K562 (cell line): ENCODE measurements around the gene CTSW. TPM values are rescaled to one million over a fixed set of nuclear protein-coding genes. Genes with fewer than 3 reads are reported as not detected.

Source experiments
- ARID1B ChIP-seq: fragments of 450-650 bp; IDR thresholded peaks from 2 replicates; pipeline ENCODE4 v1.6.1; 2016; ENCODE audit warnings: antibody characterized with exemption, mild to moderate bottlenecking, inconsistent platforms
- BRCA1 ChIP-seq, 2 experiments: fragments of 450-650 bp in 1 of 2; sonication (generic) in 1 of 2; formaldehyde crosslinking in 1 of 2; IDR thresholded peaks; 2 replicates each; pipeline versions ENCODE4 v1.5.0 to v1.6.1; 2017 to 2020; ENCODE audit warnings: mild to moderate bottlenecking in 1 of 2, missing genetic modification reagents in 1 of 2
- CBX3 ChIP-seq, 2 experiments: IDR thresholded peaks; 1 replicate in 1 of 2; 2 replicates in 1 of 2; pipeline ENCODE4 v1.6.1; 2012; ENCODE audit warnings: inconsistent platforms in 2 of 2, low read length in 2 of 2, borderline replicate concordance in 1 of 2, control low read depth in 1 of 2
- CREB1 ChIP-seq, 2 experiments: sonication (generic) in 1 of 2; formaldehyde crosslinking in 1 of 2; IDR thresholded peaks; 2 replicates each; pipeline versions ENCODE4 v1.6.1 to v1.8.0; 2012 to 2022; ENCODE audit warnings: inconsistent platforms in 1 of 2, mild to moderate bottlenecking in 1 of 2, missing genetic modification reagents in 1 of 2, moderate library complexity in 1 of 2
- EP300 ChIP-seq: IDR thresholded peaks from 2 replicates; pipeline ENCODE4 v1.6.1; 2012; ENCODE audit warnings: low read length, improper control_type of control experiment
- ETV6 ChIP-seq, 3 experiments: fragments of 150-350 bp in 1 of 3; sonication (generic) in 1 of 3; formaldehyde crosslinking in 1 of 3; IDR thresholded peaks; 2 replicates each; pipeline versions ENCODE4 v1.6.1 to v1.8.0; 2014 to 2022; ENCODE audit warnings: borderline replicate concordance in 2 of 3, low read depth in 2 of 3, antibody characterized with exemption in 1 of 3, low read length in 1 of 3, mild to moderate bottlenecking in 1 of 3, missing genetic modification reagents in 1 of 3
- HDAC1 ChIP-seq, 2 experiments: fragments of 450-650 bp; IDR thresholded peaks; 2 replicates each; pipeline ENCODE4 v1.6.1; 2016 to 2017; ENCODE audit warnings: inconsistent platforms in 1 of 2, mild to moderate bottlenecking in 1 of 2, moderate library complexity in 1 of 2
- HSF4 ChIP-seq: fragments of 250-450 bp; sonication (Bioruptor Pico); IDR thresholded peaks from 2 replicates; pipeline ENCODE4 v2.1.2; 2022; ENCODE audit warnings: mild to moderate bottlenecking, moderate library complexity, borderline replicate concordance
- KAT8 ChIP-seq: fragments of 450-650 bp; IDR thresholded peaks from 2 replicates; pipeline ENCODE4 v1.6.1; 2016; ENCODE audit warnings: low read depth, mild to moderate bottlenecking
- KLF13 ChIP-seq: fragments of 450-650 bp; IDR thresholded peaks from 2 replicates; pipeline ENCODE4 v1.6.1; 2016; ENCODE audit warnings: missing genetic modification characterization, low read depth, mild to moderate bottlenecking, missing compliant biosample characterization, moderate library complexity, borderline replicate concordance
- MEF2A ChIP-seq: IDR thresholded peaks from 2 replicates; pipeline ENCODE4 v1.6.1; 2011; ENCODE audit warnings: low read depth, mild to moderate bottlenecking, low read length, moderate library complexity; ENCODE audit not compliant: control insufficient read depth
- MYC ChIP-seq, 2 experiments: fragments of 250-450 bp in 1 of 2; sonication (Bioruptor Pico) in 1 of 2; IDR thresholded peaks; 2 replicates each; pipeline versions ENCODE4 v1.5.1 to v1.6.1; 2012 to 2021; ENCODE audit warnings: low read depth in 2 of 2, borderline replicate concordance in 1 of 2, improper control_type of control experiment in 1 of 2, low read length in 1 of 2, mild to moderate bottlenecking in 1 of 2, moderate library complexity in 1 of 2
- NFATC3 ChIP-seq: fragments of 450-650 bp; IDR thresholded peaks from 2 replicates; pipeline ENCODE4 v1.6.1; 2017; ENCODE audit warnings: mild to moderate bottlenecking
- NFXL1 ChIP-seq: fragments of 450-650 bp; formaldehyde crosslinking; IDR thresholded peaks from 2 replicates; pipeline ENCODE4 v1.4.0; 2021; ENCODE audit warnings: mild to moderate bottlenecking
- NRF1 ChIP-seq, 2 experiments: fragments of 450-650 bp; IDR thresholded peaks in 1 of 2; conservative IDR thresholded peaks in 1 of 2; 2 replicates each; pipeline ENCODE4 v1.6.1; 2014; ENCODE audit warnings: mild to moderate bottlenecking in 2 of 2
- PHTF2 ChIP-seq: fragments of 250-450 bp; sonication (Bioruptor Pico); IDR thresholded peaks from 2 replicates; pipeline ENCODE4 v1.5.0; 2021; ENCODE audit warnings: mild to moderate bottlenecking
- RBM34 ChIP-seq: fragments of 200-400 bp; formaldehyde crosslinking; IDR thresholded peaks from 2 replicates; pipeline ENCODE4 v1.6.1; 2018; ENCODE audit warnings: low read length, borderline replicate concordance; ENCODE audit not compliant: insufficient read depth
- RFX5 ChIP-seq: IDR thresholded peaks from 2 replicates; pipeline ENCODE4 v1.6.1; 2011; ENCODE audit warnings: low read depth, mild to moderate bottlenecking, improper control_type of control experiment, low read length
- SIRT6 ChIP-seq: IDR thresholded peaks from one replicate; pipeline ENCODE4 v1.6.1; 2012; ENCODE audit warnings: low read depth, mild to moderate bottlenecking, control low read depth, inconsistent platforms, low read length, moderate library complexity
- SMARCA5 ChIP-seq: fragments of 450-650 bp; IDR thresholded peaks from 2 replicates; pipeline ENCODE4 v1.6.1; 2016
- YY1 ChIP-seq, 3 experiments: IDR thresholded peaks; 2 replicates each; pipeline ENCODE4 v1.6.1; 2011; ENCODE audit warnings: low read length in 2 of 3, mild to moderate bottlenecking in 2 of 3, moderate library complexity in 2 of 3, borderline replicate concordance in 1 of 3, control low read depth in 1 of 3, low read depth in 1 of 3; ENCODE audit not compliant: insufficient read depth in 3 of 3, insufficient replicate concordance in 2 of 3, control insufficient read depth in 1 of 3, insufficient read length in 1 of 3; ENCODE audit errors: extremely low read depth in 1 of 3
- ZFP91 ChIP-seq: sonication (generic); formaldehyde crosslinking; IDR thresholded peaks from 2 replicates; pipeline ENCODE4 v1.8.0; 2022; ENCODE audit warnings: mild to moderate bottlenecking, missing genetic modification reagents
- ZNF512 ChIP-seq: IDR thresholded peaks from 2 replicates; pipeline ENCODE4 v1.6.1; 2016; ENCODE audit warnings: missing genetic modification characterization, missing compliant biosample characterization
- polyA plus RNA-seq, 8 experiments: library from polyadenylated mRNA; depleted of rRNA in 4 of 8; stranded (reverse) in 5 of 8; unstranded in 3 of 8; fragments of >200 nt; fragmentation: Nextera tagmentation in 2 of 8; fragmentation: Illumina TruSeq in 1 of 8; extraction: Ambion mirVana in 2 of 8; extraction: Trizol in 1 of 8; gene quantifications; 2 replicates each; pipeline versions ENCODE4 v1.2.1 to v1.2.3, GENCODE V29; 2011 to 2014; ENCODE audit warnings: inconsistent platforms in 1 of 8, missing spikeins in 1 of 8
- total RNA-seq, 7 experiments: library from RNA; depleted of rRNA in 6 of 7; stranded (reverse); fragments of >200 nt in 6 of 7; fragmentation: Illumina TruSeq in 2 of 7; extraction: Trizol in 2 of 7; gene quantifications; 2 replicates each; pipeline versions ENCODE4 v1.2.1 to v1.2.3, GENCODE V29; 2011 to 2021; ENCODE audit warnings: low replicate concordance in 1 of 7

CTSW gene
- total and polyA plus RNA-seq, 9 of the 15 experiments (the other 6 are each of a cell fraction or from before 2014, with no cell fraction given), result 0.04 TPM; not detected in 8

- no peak for TF ChIP-seq ZFP91 (CRISPR knock-in tag)
- no peak for TF ChIP-seq RBM34
- peak in 1 of 2 experiments; percentile 38; a peak in 1 of 4 replicates for TF ChIP-seq HDAC1 (IDR thresholded peaks at IDR 0.05)
- peak; percentile 32 to 78 (median 66) for TF ChIP-seq YY1 (IDR thresholded peaks at IDR 0.05; ENCODE audit: borderline replicate concordance in 1 of 3, control insufficient read depth in 1 of 3, extremely low read depth in 1 of 3, insufficient read depth in 3 of 3, insufficient read length in 1 of 3, insufficient replicate concordance in 2 of 3, low read depth in 1 of 3, low read length in 2 of 3)
- no peak for TF ChIP-seq ZNF512 (tag)
- TF ChIP-seq NRF1 (conservative IDR thresholded peaks at IDR 0.05 in 1 of 2, IDR thresholded peaks at IDR 0.05 in 1 of 2), result peak in 1 of 2 experiments; percentile 72; a peak in 3 of 4 replicates
- TF ChIP-seq MEF2A, result no peak
- no peak for TF ChIP-seq PHTF2 (CRISPR knock-in tag)
- no peak for TF ChIP-seq KAT8
- peak; percentile 68 for TF ChIP-seq CREB1 (IDR thresholded peaks at IDR 0.05)
- no peak; the same call in 1 of the 2 replicates for TF ChIP-seq CREB1 (CRISPR knock-in tag; IDR thresholded peaks at IDR 0.05)
- no peak for TF ChIP-seq ARID1B
- TF ChIP-seq SIRT6, result no peak
- TF ChIP-seq EP300, result no peak
- peak; percentile 75; the same call in 1 of the 2 replicates for TF ChIP-seq KLF13 (tag)
- no peak for TF ChIP-seq SMARCA5
- TF ChIP-seq MYC (IDR thresholded peaks at IDR 0.05; ENCODE audit: low read depth, low read length), result peak; percentile 97
- no peak for TF ChIP-seq MYC (CRISPR knock-in tag; IDR thresholded peaks at IDR 0.05; ENCODE audit: borderline replicate concordance, low read depth)
- TF ChIP-seq NFXL1, result no peak
- no peak for TF ChIP-seq CBX3 (IDR thresholded peaks at IDR 0.05; ENCODE audit: borderline replicate concordance in 1 of 2, low read length in 2 of 2)
- no peak for TF ChIP-seq BRCA1 (IDR thresholded peaks at IDR 0.05)
- no peak for TF ChIP-seq BRCA1 (CRISPR knock-in tag; IDR thresholded peaks at IDR 0.05)
- no peak for TF ChIP-seq ETV6 (IDR thresholded peaks at IDR 0.05; ENCODE audit: borderline replicate concordance in 1 of 2, low read depth in 2 of 2, low read length in 1 of 2)
- TF ChIP-seq ETV6 (CRISPR knock-in tag; IDR thresholded peaks at IDR 0.05; ENCODE audit: borderline replicate concordance), result no peak; the same call in 1 of the 2 replicates
- TF ChIP-seq NFATC3, result no peak
- no peak for TF ChIP-seq RFX5
- TF ChIP-seq HSF4 (CRISPR knock-in tag), result no peak
Observed at GRCh38 chr11:65890324-65891218, 10.9 kb downstream of the CTSW start, which contains the start of gene CCDC85B (continued).
